Stimulated activated CD4-positive, alpha-beta T cell treated with anti-CD3 and anti-CD28 coated beads, Interleukin-1b, Interleukin-23, amount 100 ng/mL, for 1 hour (primary cell): ENCODE measurements around the gene SPANXD.
"Not testable (repeated sequence)": the region's sequence is repeated elsewhere in the genome, so short reads cannot be mapped to it uniquely, and the experiment has no call there.

Experiments used
- DNase-seq, 2 donors: peaks; one replicate each; pipeline ENCODE4 v3.0.0-alpha.2; 2020; ENCODE audit warnings: low read depth in 2 of 2

Gene SPANXD

GRCh38 chrX:141698639-141699038 is at the start of gene SPANXD:
Gene SPANXD, minus strand, starts transcription at chrX:141698739. Its CDS starts 334 bp downstream, at chrX:141698405.
- DNase-seq, result not testable (repeated sequence)

- no peak for DNase-seq
Observed at GRCh38 chrX:141742666-141743065, 44.1 kb upstream of the SPANXD start.

DNA sequence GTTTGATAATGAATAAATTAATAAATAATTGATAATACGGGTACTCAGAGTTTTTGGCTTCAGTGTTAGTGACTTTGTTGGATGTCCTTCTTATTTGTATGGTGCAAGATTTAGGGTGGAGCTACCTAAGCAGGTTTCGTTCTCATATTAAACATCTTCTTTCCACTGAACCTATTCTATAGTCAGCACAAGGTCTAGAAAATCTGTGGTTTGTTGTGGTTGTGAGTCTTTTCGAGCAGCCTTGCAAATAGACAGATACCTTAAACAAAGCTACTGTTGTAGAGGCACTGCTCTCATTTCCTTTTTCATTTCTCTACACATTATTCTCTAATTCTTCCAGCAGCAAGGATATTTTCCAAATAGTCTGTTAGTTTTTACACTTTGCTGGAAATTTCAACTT is 38.1 kb upstream of the SPANXD start:
- no peak for DNase-seq

- DNase-seq, result no peak
Observed at GRCh38 chrX:141733371-141733770, 34.8 kb upstream of the SPANXD start.

- no peak for DNase-seq
Observed at GRCh38 chrX:141732031-141732430, 33.5 kb upstream of the SPANXD start.

GRCh38 chrX:141724186-141724585 is 25.6 kb upstream of the SPANXD start:
- DNase-seq, result no peak

DNA sequence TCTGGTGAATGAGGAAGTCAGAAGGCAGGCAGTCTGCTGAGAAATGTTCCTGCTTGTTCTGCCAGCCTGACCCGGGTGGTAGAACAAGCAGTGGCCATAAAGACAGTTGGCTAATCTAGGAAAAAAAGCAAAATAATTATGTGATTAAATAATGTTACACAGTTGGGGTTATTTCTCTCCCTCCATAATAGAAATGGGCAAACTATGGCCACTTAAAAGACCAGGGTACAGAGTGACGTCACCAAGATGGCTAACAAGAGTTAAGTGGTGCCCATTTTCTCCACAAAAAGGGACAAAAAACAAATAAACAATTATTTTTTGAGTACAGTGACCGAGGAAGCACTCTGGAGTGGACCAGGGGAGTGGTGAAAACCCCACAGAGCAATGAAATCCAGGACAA is 16.1 kb upstream of the SPANXD start:
- no peak for DNase-seq

DNA sequence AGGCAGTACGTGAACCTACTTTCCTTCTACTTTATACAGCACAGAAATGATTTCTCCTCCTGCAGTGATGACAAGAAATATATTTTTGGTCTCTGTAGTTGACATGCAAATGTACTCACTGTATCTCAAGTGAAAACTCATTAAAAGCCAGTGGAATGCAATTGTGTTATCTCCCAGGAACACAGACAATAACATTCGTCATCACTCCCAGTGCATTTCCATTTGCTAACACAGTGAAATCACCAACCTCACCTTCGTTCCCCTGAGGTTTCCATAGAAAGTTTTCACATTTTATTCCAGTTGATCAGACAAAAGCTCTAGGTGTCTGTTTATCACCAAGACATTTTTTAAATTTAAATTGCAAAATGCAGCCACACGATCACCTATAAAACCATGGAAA is 2.5 kb upstream of the SPANXD start:
- DNase-seq, result no peak

DNA sequence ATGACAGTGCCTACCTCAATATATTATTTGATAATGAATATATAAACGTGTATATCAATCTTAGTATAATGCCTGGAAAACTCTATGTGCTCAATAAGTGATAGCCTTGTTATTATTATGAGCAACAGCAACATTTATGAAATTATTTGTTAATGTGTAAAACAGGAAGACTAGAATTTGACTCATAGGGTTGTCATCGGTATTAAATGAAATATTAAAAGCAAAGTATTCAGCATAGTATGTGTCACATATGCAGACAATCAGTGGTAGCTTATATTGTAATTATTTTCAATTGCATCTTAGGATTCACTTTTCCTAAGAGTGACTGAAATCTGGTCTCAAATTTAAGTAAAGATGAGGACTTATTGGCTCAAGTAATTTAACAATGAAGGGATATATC is 24.6 kb downstream of the SPANXD start:
- no peak for DNase-seq

DNA sequence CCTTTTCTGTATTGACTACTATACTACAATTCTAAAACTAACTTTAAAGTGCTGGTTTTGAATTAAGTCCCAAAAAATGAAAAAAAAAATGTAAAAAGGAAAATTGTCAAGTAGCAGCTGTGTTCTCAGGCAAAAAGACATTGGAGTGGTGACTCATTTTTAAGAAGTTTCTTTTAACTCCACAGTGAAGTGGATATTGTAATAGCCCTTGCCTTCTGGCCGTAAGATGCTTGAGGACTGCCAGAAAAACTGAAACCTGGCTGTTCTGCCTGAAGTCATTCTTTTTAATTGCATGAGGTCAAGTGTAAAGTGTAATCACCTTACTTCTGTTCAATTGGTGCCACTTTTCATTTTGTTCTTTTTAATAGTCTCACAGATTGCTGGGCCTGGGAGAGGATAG is 28.9 kb downstream of the SPANXD start:
- DNase-seq, result no peak

DNA sequence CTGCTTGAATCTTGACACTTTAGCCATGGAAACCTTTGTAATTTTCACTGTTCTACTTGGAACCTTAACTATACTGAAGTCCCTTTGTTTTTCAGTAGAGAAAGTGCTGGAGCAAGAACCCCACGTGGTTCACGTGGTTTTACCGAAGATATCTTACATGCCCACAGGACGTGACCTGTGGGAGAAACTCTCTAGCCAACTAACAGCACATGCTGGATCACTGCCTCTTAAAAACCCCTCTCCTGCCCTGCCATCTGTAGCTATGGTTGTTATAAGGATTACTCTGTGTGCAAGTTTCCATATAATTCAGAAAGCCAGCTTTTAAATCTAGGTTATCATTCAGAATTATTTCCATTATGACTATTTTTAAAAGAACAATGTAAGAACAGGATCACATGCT is 30.2 kb downstream of the SPANXD start:
- no peak for DNase-seq

DNA sequence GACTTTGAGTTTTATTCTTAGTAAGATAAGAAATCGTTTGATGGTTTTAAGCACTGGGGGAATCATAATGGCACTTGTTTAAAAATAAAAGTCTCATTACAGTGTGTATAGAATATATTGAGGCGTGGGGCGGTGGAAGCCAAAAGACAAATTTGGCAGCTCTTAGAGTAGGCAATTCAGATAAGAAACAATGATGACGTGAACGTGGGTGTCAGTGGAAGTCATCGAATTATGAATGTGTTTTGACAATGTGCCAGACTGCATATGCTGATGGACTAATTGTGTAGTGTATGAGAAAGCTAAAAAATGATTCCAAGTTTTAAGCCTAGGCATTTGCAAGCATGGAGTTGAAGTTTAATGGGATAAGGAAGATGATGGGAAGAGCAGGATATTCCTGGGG is 35.8 kb downstream of the SPANXD start:
- DNase-seq, result no peak

GRCh38 chrX:141652286-141652685 is 46.3 kb downstream of the SPANXD start:
- DNase-seq, result no peak
